ENCODE measurements around the gene DCANP1.

Gene DCANP1

GRCh38 chr5:135437796-135438560 is 9.2 kb downstream of the DCANP1 start:
- no peaks in the 10 kb centered on the region for H3K27me3 ChIP-seq (ENCODE audit: insufficient read depth, poor library complexity, severe bottlenecking)
- TF ChIP-seq CTCF (IDR thresholded peaks at IDR 0.05; ENCODE audit: insufficient read depth, low read length) = no peak
- no peak for TF ChIP-seq POLR2AphosphoS5 (IDR thresholded peaks at IDR 0.05; ENCODE audit: low read depth)
- no peak for TF ChIP-seq GABPA (IDR thresholded peaks at IDR 0.05; ENCODE audit: low read depth)
- no peak overlapping the region for H3K4me3 ChIP-seq (replicated peaks; ENCODE audit: insufficient read depth, low read length)
- no peak for DNase-seq (ENCODE audit: low read depth in 1 of 2, low spot score in 1 of 2)
- peak overlapping the region; percentile 63 for H3K27ac ChIP-seq (replicated peaks)

- no peak overlapping the region for H3K4me3 ChIP-seq (replicated peaks; ENCODE audit: insufficient read depth, low read length)
- TF ChIP-seq REST (IDR thresholded peaks at IDR 0.05; ENCODE audit: insufficient replicate concordance, low read depth) (no peak), POLR2AphosphoS5 (IDR thresholded peaks at IDR 0.05; ENCODE audit: low read depth) (no peak), CTCF (IDR thresholded peaks at IDR 0.05; ENCODE audit: insufficient read depth, low read length) (no peak), SPI1 (IDR thresholded peaks at IDR 0.05; ENCODE audit: borderline replicate concordance, low read depth) (no peak), GABPA (IDR thresholded peaks at IDR 0.05; ENCODE audit: low read depth) (no peak)
- DNase-seq (ENCODE audit: low read depth in 1 of 2, low spot score in 1 of 2) = peak in 1 of 2 experiments; percentile 69
- H3K27me3 ChIP-seq (ENCODE audit: insufficient read depth, poor library complexity, severe bottlenecking) = no peaks in the 10 kb centered on the region
- H3K27ac ChIP-seq (replicated peaks) = peak overlapping the region; percentile 63
Observed at GRCh38 chr5:135437422-135437795, 9.7 kb downstream of the DCANP1 start.

- Histone ChIP-seq H3K27me3 (ENCODE audit: insufficient read depth, poor library complexity, severe bottlenecking) (no peaks in the 10 kb centered on the region), H3K4me3 (replicated peaks; ENCODE audit: insufficient read depth, low read length) (no peak overlapping the region), H3K27ac (replicated peaks) (peak overlapping the region; percentile 63)
- DNase-seq (ENCODE audit: low read depth in 1 of 2, low spot score in 1 of 2) = no peak
- no peak for TF ChIP-seq POLR2AphosphoS5 (IDR thresholded peaks at IDR 0.05; ENCODE audit: low read depth)
- no peak for TF ChIP-seq REST (IDR thresholded peaks at IDR 0.05; ENCODE audit: insufficient replicate concordance, low read depth)
Observed at GRCh38 chr5:135436951-135437418, 10.2 kb downstream of the DCANP1 start.

- DNase-seq (ENCODE audit: low read depth in 1 of 2, low spot score in 1 of 2) = no peak
- H3K4me3 ChIP-seq (replicated peaks; ENCODE audit: insufficient read depth, low read length) = no peak overlapping the region
- TF ChIP-seq SPI1 (IDR thresholded peaks at IDR 0.05; ENCODE audit: borderline replicate concordance, low read depth) (no peak), CTCF (IDR thresholded peaks at IDR 0.05; ENCODE audit: insufficient read depth, low read length) (no peak), GABPA (IDR thresholded peaks at IDR 0.05; ENCODE audit: low read depth) (no peak), POLR2AphosphoS5 (IDR thresholded peaks at IDR 0.05; ENCODE audit: low read depth) (no peak), REST (IDR thresholded peaks at IDR 0.05; ENCODE audit: insufficient replicate concordance, low read depth) (no peak)
Observed at GRCh38 chr5:135435467-135436330, 11.4 kb downstream of the DCANP1 start.

More at GRCh38 chr5:135435467-135436330, 11.4 kb downstream of the DCANP1 start:
- Histone ChIP-seq H3K27me3 (ENCODE audit: insufficient read depth, poor library complexity, severe bottlenecking) (no peaks in the 10 kb centered on the region), H3K27ac (replicated peaks) (no peak overlapping the region)

Data from HL-60 (cell line).